Fibroblast of gingiva (primary cell): ENCODE data around the gene TAC4.
A peak's percentile ranks its signal among the peaks of the same experiment; 100 is the strongest.

ENCODE experiments used
- DNase-seq: peaks from one replicate; pipeline ENCODE4 v3.0.0-alpha.2; 2011; ENCODE audit warnings: low read depth

Gene TAC4

DNA sequence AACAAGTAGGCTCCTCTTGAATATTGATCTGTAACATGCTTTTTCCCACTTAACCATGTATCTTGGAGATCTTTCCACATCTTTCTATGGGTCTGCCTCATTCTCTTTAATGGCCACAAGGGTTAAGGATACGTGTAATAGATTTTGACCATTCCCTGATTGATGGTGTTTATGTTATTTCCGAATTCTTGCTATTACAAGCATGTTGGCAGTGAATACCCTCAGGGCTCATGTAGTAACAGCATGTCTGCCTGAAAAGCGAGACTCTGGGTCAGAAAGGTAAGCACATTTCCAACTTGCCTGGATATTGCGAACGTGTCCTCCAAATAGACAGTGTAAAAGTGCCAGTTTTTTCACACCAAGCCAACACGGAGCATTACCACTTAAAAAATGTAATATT, 5.0 kb downstream of the TAC4 start:
- DNase-seq = no peak

DNA sequence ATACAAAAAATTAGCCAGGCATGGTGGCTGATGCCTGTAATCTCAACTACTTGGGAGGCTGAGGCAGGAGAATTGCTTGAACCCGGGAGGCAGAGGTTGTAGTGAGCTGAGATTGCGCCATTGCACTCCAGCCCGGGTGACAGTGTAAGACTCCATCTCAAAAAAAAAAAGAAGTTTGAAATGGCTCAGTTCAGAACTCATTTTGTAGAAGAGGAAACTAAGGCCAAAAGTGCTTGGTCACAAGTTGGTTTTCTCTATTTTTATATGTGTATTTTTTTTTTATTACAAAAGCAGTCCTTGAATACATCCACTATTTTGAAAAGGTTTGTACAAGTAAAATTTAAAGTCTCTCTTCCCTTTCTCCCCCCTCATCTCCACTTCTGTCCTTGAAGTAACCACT, 5.5 kb downstream of the TAC4 start:
- no peak for DNase-seq

DNA sequence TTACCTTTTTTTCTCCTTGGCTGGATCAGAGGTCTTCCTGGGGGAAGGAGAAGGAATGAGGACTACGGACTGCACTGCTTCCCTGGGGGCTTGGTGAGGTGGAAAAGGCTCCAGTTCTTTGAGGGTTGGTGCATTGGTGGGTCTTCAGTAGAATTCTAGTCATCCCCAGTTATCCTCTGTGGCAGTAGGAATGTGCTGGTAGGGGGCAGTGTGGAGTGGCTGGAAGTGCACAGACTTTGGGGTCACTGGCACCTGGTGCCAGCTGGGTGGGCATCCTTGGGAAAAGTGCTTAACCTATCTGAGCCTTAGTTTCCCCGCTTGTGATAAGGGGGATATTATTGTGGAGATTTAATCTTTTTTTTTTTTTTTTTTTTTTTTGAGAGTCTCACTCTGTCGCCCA, 6.3 kb downstream of the TAC4 start:
- no peak for DNase-seq

DNA sequence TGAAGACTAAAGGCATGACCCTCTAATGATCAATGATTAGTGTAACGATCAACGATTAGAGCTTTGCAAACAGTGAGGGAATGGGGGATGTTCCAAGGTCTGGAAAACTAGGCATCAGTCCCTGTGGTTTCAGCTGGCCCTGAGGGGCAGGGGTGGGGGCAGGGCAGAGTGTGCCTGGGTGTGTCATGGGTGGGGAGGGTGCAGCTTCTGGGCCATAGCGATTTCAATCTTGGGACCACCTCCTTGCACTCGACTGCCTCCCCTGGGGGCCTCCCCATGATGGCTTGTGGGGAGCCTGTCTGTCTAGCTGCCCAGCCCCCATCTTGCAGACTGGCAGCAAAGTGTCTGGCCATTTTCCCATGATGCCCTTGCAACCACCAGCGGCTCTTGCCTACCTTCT, 8.4 kb downstream of the TAC4 start:
- no peak for DNase-seq

DNA sequence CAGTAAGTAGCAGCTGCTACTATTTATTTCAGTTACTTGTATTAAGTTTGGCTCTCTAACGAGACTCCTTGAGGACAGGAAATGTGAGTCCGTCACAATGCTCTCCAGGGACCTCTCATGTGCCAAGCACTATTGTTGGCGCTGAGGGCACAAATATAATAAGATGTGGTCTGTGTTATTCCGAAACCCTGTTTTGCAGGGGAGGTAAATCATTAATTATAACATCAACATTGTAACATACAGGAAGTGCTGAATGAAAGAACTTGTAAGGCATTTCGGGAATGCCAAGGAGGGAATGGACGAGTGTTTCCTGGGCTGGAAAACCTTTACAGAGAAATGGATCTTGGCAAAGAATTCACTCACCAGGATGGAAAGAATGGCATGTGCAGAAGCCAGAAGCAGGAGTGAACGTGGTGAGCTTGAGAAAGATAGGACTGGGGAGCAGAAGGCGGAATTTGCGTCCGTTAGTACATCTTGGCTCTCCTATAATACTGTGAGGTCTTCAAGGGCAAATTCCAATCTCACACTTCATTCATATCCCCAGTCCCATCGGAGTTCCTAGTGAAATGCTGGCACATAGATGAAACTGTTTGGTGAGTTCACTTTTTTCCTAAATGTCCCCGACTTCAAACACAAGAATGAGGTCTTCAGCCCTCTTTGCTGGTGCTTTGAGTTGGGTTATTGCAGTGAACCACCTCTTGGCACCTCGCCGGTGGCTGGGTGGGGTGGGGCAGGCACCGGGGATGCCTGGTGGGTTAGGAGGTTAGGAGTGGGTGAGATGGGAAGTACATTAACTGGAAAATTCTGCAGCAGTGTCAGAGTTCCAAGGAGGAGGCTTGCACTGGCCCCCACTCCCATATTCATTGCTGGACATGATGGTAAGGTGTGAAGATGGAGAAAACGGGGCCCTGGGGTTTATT, 11.5 kb downstream of the TAC4 start:
- DNase-seq = peak; percentile 35

DNA sequence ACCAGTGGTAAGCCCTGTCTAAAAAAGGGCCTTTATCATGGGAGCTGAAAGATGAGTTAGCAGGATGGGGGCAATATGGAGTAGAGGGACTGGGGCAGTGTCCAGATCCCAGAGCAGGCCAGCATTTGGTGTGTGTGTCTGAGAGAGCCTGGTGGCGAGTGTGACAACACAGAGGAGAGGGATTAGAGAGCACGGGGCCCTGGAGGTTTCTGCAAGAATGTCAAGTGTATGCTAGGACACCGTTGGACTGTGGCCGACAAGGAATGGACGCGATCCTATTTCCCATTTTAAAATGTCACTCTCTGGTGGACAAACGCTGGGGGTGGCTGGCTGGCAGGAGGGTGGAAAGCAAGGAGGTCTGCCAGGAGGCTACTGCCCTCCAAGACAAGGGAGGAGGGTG, 12.4 kb downstream of the TAC4 start:
- no peak for DNase-seq

DNA sequence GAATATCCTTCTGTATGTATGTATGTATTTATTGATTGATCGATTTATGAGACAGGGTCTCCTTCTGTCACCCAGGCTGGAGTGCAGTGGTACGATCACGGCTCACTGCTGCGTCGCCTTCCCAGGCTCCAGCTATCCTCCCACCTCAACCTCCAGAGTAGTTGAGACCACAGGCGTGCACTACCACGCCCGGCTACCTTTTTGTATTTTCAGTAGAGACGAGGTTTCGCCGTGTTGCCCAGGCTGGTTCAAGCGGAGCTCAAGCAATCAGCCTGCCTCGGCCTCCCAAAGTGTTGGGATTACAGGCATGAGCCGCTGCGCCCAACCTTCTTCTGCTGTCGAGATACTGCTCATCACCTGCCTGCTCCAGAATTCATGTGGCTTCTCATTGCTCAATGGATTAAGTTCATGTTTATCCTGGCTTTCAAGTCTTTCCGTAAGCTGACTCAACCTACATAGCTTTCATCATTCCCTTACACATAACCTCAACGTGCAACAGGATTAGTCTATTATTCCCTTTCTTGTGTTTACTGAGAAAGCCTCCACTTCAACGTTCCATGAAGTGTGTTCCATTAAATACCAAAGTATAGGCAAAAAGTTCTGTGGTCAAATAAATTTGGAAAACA, 13.6 kb downstream of the TAC4 start:
- no peak for DNase-seq

DNA sequence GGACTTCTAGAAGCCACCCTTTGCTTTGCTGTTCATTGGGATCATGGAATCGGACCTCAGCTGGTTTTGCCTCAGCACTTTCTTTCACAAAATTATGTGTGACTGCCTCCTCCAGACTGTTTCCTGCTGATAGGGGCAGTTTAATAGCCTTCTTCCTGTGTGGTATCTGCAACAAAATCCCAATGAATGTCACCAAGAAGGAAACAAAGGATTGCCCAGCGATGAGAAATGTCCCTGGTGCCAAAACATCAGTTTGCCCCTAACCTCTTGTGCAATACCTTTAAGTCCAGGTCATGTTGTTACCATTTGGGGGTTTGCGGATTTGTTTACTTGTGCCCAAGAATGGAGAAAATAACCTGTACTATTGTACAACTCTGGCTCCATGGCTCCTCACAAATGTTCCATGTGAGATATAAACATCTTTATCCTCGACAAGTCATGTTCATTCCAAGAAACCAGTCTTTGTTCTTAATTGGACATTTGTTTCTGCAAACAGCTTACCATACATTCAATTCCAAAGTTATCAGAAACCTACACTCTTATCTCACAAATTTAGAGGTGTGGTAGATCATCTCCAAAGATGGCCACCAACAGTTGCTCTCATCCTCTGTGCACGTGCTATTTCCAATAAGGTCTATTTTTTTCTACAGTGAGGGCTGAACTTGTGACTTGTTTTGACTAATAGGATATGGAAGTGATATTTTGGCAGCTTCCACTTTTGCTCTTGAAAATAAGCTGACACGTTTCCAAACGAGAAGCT, 14.8 kb downstream of the TAC4 start:
- no peak for DNase-seq

DNA sequence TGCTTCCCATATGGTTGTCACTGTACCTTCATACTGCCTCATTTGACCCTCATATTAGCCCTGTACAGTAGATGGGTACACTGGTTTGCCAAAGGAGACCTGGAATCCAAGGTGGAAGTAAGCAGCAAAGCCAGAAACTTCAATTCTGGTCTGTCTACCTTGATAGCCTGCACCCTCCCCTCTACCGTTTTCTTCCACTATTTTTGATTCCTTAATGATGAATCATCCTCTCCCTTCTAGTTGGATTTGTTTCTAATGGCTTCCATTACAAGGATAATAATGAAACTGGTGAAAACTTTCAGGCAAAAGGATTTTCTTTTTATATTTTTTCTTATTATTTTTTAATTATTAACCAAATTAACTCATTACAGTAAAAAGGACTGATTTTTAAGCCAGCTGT, 17.3 kb downstream of the TAC4 start:
- DNase-seq = no peak

DNA sequence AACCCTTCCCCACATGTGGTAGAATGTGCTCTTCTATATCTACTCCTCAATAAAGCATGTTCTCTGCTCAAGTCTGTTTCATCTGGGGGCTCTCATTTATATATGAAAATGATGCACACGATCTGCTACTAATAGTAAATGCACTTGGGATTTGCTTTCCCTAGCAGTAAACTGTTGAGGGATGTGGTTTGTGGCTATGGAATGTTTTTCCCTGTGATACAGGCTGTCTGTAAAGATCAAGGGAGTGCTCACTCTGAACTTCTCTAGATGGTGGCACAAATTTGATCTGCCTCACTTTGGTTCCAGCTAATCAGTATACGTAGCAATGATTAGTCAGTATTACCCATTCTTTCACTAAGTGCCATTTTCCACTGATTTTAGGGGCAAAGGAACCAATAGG, 18.8 kb downstream of the TAC4 start:
- no peak for DNase-seq

DNA sequence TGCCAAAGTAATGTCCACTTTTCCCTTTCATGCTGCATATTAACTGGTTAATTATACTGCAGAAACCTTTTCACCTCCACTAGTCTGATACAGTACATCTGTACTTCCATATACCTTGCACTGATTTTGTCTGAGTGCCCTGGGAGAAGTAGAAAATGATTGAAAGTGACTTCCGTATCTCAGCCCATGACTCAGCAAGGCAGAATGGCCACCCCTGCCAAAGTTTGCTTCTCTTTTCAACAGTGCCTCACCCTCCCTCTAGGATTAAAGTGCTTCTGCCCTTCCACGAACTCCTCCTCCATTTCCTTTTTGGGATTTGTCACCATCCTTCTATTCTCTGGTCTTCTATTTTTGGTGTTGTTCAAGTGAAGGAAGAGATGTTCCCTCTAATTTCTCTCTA, 19.5 kb downstream of the TAC4 start:
- peak; percentile 20 for DNase-seq

DNA sequence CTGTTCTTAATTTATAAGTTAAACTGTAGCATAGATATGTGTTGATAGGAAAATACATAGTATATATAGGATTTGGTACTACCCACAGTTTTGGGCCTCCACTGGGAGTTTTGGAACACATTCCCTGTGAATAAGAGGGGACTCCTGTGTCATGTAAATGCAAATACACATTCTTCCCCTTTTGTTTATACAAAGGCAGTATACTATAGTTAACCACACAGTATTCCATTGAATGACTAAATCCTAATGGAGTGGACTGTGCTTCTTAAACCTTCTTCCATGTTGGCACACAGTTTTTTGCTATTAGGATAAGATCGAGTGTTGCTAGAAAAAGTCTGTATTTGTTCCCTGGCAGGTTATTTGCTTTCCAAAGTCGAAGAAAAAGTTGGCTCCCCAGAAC, 22.2 kb downstream of the TAC4 start:
- DNase-seq = no peak

DNA sequence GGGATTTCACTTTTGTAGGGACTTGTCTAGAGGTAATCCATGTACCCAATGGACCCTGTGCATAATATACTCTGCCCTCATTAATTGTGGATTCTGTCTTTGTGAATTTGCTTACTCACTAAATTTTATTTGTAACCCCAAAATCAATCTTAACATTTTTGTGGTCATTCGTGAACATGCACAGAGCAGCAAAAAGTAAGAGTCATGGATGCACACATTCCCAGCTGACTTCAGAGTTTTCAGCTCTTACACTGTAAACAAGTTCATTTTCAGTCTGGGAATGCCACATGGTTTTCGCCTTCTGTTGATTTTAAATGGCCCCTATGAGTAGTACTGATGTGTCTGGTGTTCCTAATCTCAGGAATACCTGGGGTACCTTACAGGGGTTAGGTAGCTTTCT, 24.3 kb downstream of the TAC4 start:
- DNase-seq = no peak

DNA sequence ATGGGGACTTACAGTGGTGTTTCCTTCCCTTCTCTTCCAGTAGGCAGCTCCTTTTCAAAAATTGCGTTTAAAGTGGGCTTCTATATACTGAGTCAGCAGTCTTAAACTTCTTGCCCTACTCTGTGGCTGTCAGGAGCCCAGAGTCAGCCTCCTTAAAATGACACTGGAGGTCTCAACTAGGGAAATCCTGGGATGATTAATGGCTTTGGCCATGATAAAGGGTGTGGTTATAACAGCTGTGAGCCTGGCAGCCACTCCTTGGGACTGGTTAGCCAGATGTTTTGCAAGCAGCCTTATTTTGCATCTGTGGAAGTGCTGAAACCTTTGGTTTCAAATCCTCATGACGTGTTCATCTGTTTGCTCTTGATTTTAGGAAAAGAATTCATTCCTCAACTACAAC, 25.0 kb downstream of the TAC4 start:
- DNase-seq = peak; percentile 82

DNA sequence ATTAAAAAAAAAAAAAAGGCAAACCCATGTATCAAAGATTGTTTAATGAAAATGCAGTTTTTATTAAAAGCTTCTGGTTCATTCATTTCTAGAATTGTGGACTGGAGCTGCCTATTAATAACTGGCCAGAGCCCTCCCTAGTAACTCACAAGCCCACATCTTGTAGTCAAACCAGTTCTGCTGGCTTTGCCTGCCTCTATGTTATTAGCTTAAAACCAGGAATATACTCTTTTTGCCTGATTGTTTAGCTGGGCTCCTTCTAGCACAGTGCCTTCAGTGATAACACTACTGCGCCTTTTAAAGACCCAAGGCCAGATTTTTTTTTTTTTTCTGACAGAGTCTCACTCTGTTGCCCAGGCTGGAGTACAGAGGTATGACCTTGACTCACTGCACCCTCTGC, 26.0 kb downstream of the TAC4 start:
- no peak for DNase-seq

DNA sequence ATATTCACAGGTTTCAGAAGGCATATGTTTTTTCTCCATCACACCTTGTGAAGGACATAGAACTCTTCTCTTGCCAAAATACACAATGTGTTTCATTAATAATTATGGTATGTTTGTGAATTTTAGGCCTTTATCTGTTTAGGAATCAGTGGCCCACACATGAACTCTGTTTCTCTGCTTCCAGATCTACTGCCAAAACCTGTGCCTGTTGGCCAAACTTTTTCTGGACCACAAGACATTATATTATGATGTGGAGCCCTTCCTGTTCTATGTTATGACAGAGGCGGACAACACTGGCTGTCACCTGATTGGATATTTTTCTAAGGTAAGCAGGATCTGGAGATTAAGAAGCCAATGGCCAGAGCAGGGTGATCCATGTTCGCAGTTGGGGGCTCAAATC, 26.4 kb downstream of the TAC4 start:
- no peak for DNase-seq

DNA sequence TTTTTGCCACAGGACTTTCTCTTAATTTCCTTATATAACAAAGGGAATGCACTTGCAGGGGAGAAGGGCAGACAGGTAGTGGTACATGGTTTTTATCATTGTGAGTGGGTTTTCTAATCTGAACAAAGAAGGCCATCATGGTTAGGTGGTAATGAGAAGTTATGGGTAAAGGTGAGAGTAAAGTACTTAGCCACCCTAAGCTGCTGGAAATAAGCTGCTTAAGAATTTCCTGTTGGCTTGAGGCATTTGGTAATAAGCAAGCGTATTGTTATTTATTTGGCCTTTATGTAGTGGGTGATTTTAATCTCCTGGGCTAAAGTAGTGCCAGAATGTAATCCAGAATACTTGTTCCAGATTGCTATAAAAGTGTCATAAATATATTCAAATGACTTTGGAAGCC, 27.1 kb downstream of the TAC4 start:
- no peak for DNase-seq

DNA sequence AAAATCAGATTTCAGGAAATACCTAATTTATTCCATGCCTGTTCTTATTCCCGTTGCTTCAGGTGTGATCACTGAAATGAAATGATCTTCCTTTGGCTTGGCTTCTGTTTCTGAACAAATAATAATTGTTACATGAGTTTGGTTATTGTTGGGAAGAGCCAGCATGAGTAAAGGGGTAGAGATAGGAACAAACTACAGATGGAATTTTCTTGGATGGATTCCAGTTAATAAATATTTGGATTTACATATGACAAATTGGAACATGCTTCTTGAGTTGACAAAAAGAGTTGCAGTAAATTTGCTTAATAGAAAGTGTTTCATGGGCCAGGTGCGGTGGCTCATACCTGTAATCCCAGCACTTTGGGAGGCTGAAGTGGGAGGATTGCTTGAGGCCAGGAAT, 28.2 kb downstream of the TAC4 start:
- no peak for DNase-seq

DNA sequence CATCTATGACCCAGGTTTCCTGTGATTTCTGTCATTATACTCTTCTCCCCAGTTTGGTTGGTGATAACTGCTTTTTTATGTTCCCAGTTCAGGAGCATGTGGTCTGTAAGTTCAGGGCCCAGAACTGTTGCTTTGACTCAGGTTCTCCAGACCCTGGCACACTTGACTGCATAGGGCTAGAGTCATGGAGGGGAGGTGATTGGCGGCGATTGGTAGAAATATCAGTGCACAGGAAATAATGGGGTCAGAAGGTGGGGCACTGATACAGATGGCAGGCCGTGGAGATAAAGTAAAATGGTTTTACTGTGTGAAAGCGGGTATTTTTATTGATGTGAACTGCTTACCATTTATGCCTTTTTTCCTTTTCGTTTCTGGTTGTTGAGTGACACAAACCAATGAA, 28.7 kb downstream of the TAC4 start:
- DNase-seq = no peak

DNA sequence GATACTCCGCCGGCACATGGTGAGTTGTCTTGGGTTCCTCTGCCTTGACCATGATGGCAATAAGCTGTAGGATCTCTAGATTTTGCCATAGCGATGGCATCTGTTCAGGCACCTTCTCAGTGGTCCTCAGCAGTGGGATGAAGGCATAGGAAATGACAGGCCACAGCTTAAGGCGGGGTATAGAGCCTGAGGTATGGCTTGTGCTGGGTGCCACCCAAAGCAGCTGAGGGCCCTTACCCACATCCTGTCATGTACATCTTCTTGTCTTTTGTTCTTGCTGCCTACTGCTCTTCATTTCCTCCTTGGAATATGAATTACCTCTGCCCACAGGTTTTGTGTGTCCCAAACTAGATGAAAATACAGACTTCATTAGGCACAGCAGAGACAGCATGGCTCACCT, 29.9 kb downstream of the TAC4 start:
- DNase-seq = no peak

DNA sequence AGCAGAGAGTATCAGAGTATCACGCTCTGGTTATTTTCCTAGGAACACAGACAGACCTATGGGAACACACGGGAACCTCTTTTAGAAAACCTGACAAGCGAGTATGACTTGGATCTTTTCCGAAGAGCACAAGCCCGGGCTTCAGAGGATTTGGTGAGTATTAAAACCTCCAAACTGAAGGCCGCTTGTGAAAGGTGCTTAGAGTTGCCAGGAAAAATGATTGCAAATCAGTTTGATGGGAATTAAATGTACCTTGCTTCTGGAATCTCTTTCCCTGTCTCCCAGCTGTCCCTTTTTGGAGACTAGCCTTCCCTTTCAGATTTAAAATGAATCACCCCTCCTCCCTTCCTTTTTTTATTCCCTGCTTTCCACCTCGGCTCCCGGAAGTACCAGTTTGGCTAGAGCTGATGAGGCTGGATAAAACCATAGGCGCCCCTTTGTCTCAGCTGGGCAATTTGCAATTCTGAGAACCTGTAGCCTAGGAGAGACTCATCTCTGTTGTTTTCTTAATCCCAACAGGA, 32.0 kb downstream of the TAC4 start:
- no peak for DNase-seq

DNA sequence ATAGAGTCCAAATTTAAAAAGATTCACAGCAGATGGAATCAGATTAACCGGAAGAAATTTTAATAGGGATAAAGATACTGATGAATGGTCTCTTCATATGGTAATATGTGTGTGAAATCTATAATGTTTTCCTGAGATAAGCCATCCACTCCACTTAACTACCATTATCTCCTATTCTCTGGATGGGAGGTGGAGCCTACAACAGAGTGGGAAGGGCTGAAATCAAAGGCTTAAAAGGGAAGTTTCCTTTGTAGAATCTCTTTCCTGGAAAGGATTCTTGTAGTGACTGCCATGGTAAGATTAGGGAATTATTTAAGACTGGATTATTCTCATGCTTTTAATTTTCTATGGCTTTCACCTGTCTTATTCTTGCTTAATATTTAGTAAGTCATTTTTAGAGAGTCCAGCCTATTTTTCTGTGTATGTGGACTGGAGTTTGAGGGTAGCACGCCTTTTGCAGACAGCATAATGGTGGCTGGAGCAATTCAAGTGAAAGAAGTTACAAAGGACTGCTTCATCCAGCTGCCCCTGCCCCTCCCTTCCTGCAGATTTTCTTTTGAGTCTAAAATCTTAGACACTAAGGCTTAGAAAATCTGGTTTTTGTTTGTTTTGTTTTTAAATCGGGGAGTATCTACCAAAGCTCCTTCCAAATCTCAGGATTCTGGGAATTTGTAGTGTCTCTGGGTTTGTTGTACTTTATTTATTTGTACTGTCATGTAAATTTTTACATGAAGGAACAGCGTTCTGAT, 32.9 kb downstream of the TAC4 start:
- no peak for DNase-seq
